OCI-M2 (cell line): ENCODE data around the gene DCPS.
"Not testable (repeated sequence)": the region's sequence is repeated elsewhere in the genome, so short reads cannot be mapped to it uniquely, and the experiment has no call there.

ENCODE experiments used
- DNase-seq: peaks from one replicate; lab custom pipeline; 2025; ENCODE audit not compliant: unreplicated experiment; lab: John Stamatoyannopoulos, UW

Gene DCPS

GRCh38 chr11:126358763-126359160 lies 54.9 kb downstream of the DCPS start:
- no peak for DNase-seq

- DNase-seq = no peak
Observed at GRCh38 chr11:126359431-126360048, 55.7 kb downstream of the DCPS start.

- no peak for DNase-seq
Observed at GRCh38 chr11:126360049-126360446, 56.2 kb downstream of the DCPS start.

GRCh38 chr11:126361400-126361799 lies 57.5 kb downstream of the DCPS start:
- DNase-seq = no peak

- no peak for DNase-seq
Observed at GRCh38 chr11:126362879-126363655, 59.2 kb downstream of the DCPS start.

- DNase-seq = no peak
Observed at GRCh38 chr11:126363706-126364248, 59.9 kb downstream of the DCPS start.

GRCh38 chr11:126364735-126365134 lies 60.9 kb downstream of the DCPS start:
- DNase-seq = not testable (repeated sequence)

GRCh38 chr11:126365508-126365907 lies 61.6 kb downstream of the DCPS start:
- DNase-seq = not testable (repeated sequence)

GRCh38 chr11:126366064-126366822 lies 62.4 kb downstream of the DCPS start:
- no peak for DNase-seq

- DNase-seq = not testable (repeated sequence)
Observed at GRCh38 chr11:126366823-126367654, 63.2 kb downstream of the DCPS start.

GRCh38 chr11:126367806-126368205 lies 63.9 kb downstream of the DCPS start:
- not testable (repeated sequence) for DNase-seq

- not testable (repeated sequence) for DNase-seq
Observed at GRCh38 chr11:126368336-126369119, 64.7 kb downstream of the DCPS start.

GRCh38 chr11:126370016-126370415 lies 66.2 kb downstream of the DCPS start:
- no peak for DNase-seq

- DNase-seq = no peak
Observed at GRCh38 chr11:126371595-126371994, 67.7 kb downstream of the DCPS start.

GRCh38 chr11:126373389-126374066 lies 69.7 kb downstream of the DCPS start:
- DNase-seq = not testable (repeated sequence)

- DNase-seq = not testable (repeated sequence)
Observed at GRCh38 chr11:126374562-126375300, 70.9 kb downstream of the DCPS start.

GRCh38 chr11:126375726-126376125 lies 71.9 kb downstream of the DCPS start:
- DNase-seq = no peak

GRCh38 chr11:126378763-126379162 lies 74.9 kb downstream of the DCPS start:
- DNase-seq = no peak

- DNase-seq = no peak
Observed at GRCh38 chr11:126380909-126381308, 77.0 kb downstream of the DCPS start.
